HEK293T (cell line): ENCODE data around the gene EGFLAM.

Experiments
- CTCF ChIA-PET: fragments of 350-600 bp; formaldehyde crosslinking; extraction: SDS; loops from one replicate; lab custom pipeline; 2021; ENCODE audit warnings: antibody characterized with exemption, inconsistent platforms; lab: Yijun Ruan, JAX
- POLR2A ChIA-PET: fragments of 350-600 bp; formaldehyde crosslinking; extraction: SDS; loops from one replicate; lab custom pipeline; 2020; ENCODE audit warnings: antibody characterized with exemption, inconsistent platforms; lab: Yijun Ruan, JAX
- DNase-seq: peaks from one replicate; pipeline ENCODE4 v3.0.0; 2012; ENCODE audit warnings: mixed read lengths; ENCODE audit errors: extremely low spot score
- ARNT ChIP-seq: fragments of 450-650 bp; IDR thresholded peaks from 2 replicates; pipeline ENCODE4 v1.6.1; 2017; ENCODE audit warnings: mild to moderate bottlenecking
- BHLHE40 ChIP-seq: fragments of 450-650 bp; IDR thresholded peaks from 2 replicates; pipeline ENCODE4 v1.6.1; 2016; ENCODE audit warnings: mild to moderate bottlenecking, moderate library complexity, borderline replicate concordance
- CTBP1 ChIP-seq: fragments of 450-650 bp; IDR thresholded peaks from 2 replicates; pipeline ENCODE4 v1.6.1; 2016; ENCODE audit warnings: borderline replicate concordance
- ELF4 ChIP-seq: fragments of 450-650 bp; IDR thresholded peaks from 2 replicates; pipeline ENCODE4 v1.6.1; 2017; ENCODE audit warnings: antibody characterized with exemption
- FOXA1 ChIP-seq: fragments of 450-650 bp; IDR thresholded peaks from 2 replicates; pipeline ENCODE4 v1.6.1; 2016; ENCODE audit warnings: mild to moderate bottlenecking
- FOXK2 ChIP-seq: fragments of 450-650 bp; IDR thresholded peaks from 2 replicates; pipeline ENCODE4 v1.6.1; 2016; ENCODE audit warnings: mild to moderate bottlenecking
- FOXM1 ChIP-seq: fragments of 450-650 bp; IDR thresholded peaks from 2 replicates; pipeline ENCODE4 v1.6.1; 2017; ENCODE audit warnings: mild to moderate bottlenecking, borderline replicate concordance
- HDGF ChIP-seq: fragments of 450-650 bp; IDR thresholded peaks from 2 replicates; pipeline ENCODE4 v1.6.1; 2017; ENCODE audit warnings: antibody characterized with exemption, borderline replicate concordance
- L3MBTL2 ChIP-seq: fragments of 450-650 bp; conservative IDR thresholded peaks from 2 replicates; pipeline ENCODE4 v1.6.1; 2016; ENCODE audit warnings: mild to moderate bottlenecking
- LEF1 ChIP-seq: fragments of 450-650 bp; IDR thresholded peaks from 2 replicates; pipeline ENCODE4 v1.6.1; 2017; ENCODE audit warnings: mild to moderate bottlenecking, borderline replicate concordance
- NFRKB ChIP-seq: fragments of 450-650 bp; IDR thresholded peaks from 2 replicates; pipeline ENCODE4 v1.6.1; 2016; ENCODE audit warnings: mild to moderate bottlenecking, moderate library complexity
- PKNOX1 ChIP-seq: fragments of 450-650 bp; IDR thresholded peaks from 2 replicates; pipeline ENCODE4 v1.6.1; 2016
- SP1 ChIP-seq: fragments of 450-650 bp; IDR thresholded peaks from 2 replicates; pipeline ENCODE4 v1.6.1; 2017
- SUZ12 ChIP-seq: fragments of 450-650 bp; IDR thresholded peaks from 2 replicates; pipeline ENCODE4 v1.6.1; 2016; ENCODE audit warnings: mild to moderate bottlenecking
- TARDBP ChIP-seq: fragments of 450-650 bp; IDR thresholded peaks from 2 replicates; pipeline ENCODE4 v1.6.1; 2016
- ZNF384 ChIP-seq: fragments of 450-650 bp; IDR thresholded peaks from 2 replicates; pipeline ENCODE4 v1.6.1; 2016

The EGFLAM gene

DNA sequence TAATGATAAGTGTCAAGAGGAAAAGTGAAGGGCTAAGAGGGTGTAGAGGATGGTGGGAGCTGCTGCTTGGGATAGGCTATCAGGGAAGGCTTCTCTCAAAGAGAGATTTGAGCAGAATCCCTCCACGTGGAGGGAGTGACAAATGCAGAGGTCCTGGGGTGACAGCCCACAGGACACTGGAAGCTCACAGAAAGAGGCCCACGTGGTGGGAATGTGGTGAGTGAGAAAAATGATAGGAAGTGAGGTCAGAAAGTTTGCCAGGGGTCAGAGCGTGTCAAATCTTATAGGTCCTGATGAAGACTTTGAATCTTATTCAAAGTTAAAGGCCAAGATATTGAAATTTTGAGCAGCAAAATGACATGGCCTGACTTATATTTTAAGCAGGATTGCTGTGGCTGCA is 125.3 kb downstream of the EGFLAM start:
- TF ChIP-seq ELF4, result no peak
- TF ChIP-seq ARNT, result no peak
- TF ChIP-seq LEF1, result no peak
- TF ChIP-seq HDGF, result no peak
- no peak for TF ChIP-seq FOXK2
- TF ChIP-seq BHLHE40, result no peak
- TF ChIP-seq ZNF384, result no peak
- no peak for TF ChIP-seq PKNOX1
- no peak for TF ChIP-seq NFRKB
- no peak for TF ChIP-seq L3MBTL2
- TF ChIP-seq SUZ12, result no peak
- ChIA-PET CTCF (interaction anchor here (0.7 to 1.9 kb wide), 6 partner anchors 20 to 173 kb away, joined by 3 to 13 read pairs (median 3); no protein-coding TSS in a partner anchor), POLR2A (no interaction called here)
- DNase-seq, result no peak

- ChIA-PET CTCF (interaction anchor here (0.6 to 0.7 kb wide), 2 partner anchors 94 to 114 kb away, joined by 3 read pairs; no protein-coding TSS in a partner anchor), POLR2A (no interaction called here)
- TF ChIP-seq LEF1 (no peak), PKNOX1 (no peak)
- DNase-seq, result no peak
Measured at GRCh38 chr5:38384396-38384795, 126.0 kb downstream of the EGFLAM start.

GRCh38 chr5:38387161-38387560 is 128.8 kb downstream of the EGFLAM start:
- ChIA-PET CTCF (no interaction called here), POLR2A (no interaction called here)

GRCh38 chr5:38393636-38394035 is 135.3 kb downstream of the EGFLAM start:
- DNase-seq, result no peak
- CTCF ChIA-PET, result interaction anchor here (0.7 kb wide), 1 partner anchor 1389 kb away, joined by 4 read pairs; no protein-coding TSS in a partner anchor
- TF ChIP-seq L3MBTL2, result no peak
- no peak for TF ChIP-seq ZNF384
- no peak for TF ChIP-seq LEF1
- no peak for TF ChIP-seq ARNT
- no peak for TF ChIP-seq BHLHE40
- no peak for TF ChIP-seq CTBP1
- TF ChIP-seq PKNOX1, result no peak
- TF ChIP-seq FOXA1, result no peak
- TF ChIP-seq FOXM1, result no peak
- no peak for TF ChIP-seq HDGF
- no peak for TF ChIP-seq ELF4
- no peak for TF ChIP-seq SUZ12
- TF ChIP-seq TARDBP, result no peak
- TF ChIP-seq SP1, result no peak
- POLR2A ChIA-PET, result no interaction called here

More at GRCh38 chr5:38387161-38387560, 128.8 kb downstream of the EGFLAM start:
- TF ChIP-seq PKNOX1, result no peak
- TF ChIP-seq FOXA1, result no peak
- no peak for TF ChIP-seq FOXK2
- no peak for TF ChIP-seq HDGF
- no peak for TF ChIP-seq NFRKB
- TF ChIP-seq SUZ12, result no peak
- no peak for TF ChIP-seq TARDBP
- TF ChIP-seq FOXM1, result no peak
- no peak for TF ChIP-seq L3MBTL2
- no peak for TF ChIP-seq ELF4
- TF ChIP-seq LEF1, result no peak
- TF ChIP-seq SP1, result no peak
- TF ChIP-seq ARNT, result no peak
- DNase-seq, result no peak

- DNase-seq, result no peak
- TF ChIP-seq BHLHE40 (no peak), ZNF384 (no peak), PKNOX1 (no peak), HDGF (no peak), NFRKB (no peak), TARDBP (no peak), SP1 (no peak), ELF4 (no peak)
- POLR2A ChIA-PET, result no interaction called here
- CTCF ChIA-PET, result interaction anchor here (0.8 kb wide), 1 partner anchor 131 kb away, joined by 3 read pairs; no protein-coding TSS in a partner anchor
Measured at GRCh38 chr5:38396766-38397165, 138.4 kb downstream of the EGFLAM start.

DNA sequence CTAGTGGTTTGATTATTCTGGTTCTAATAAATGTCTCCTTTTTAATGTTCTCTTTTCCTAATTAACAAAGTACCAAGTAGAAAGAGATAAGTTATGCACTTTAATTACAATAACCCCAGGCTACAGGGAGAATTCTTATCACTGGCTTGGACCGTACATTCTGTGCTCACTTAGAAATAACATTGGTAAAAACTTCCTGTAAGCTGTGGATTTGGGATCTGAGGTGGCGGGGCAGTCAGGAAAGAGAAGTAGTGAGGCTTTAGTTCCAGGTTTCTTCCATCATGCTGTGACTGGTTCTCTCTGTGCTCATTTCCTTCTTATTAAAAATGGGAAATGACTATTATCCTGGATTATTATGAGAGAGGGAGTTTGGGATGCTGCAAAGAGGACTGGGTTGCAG is 142.0 kb downstream of the EGFLAM start:
- POLR2A ChIA-PET, result no interaction called here
- CTCF ChIA-PET, result no interaction called here
- TF ChIP-seq FOXM1 (no peak), HDGF (no peak), BHLHE40 (no peak), SUZ12 (no peak), NFRKB (no peak), SP1 (no peak), TARDBP (no peak), ELF4 (no peak), FOXA1 (no peak), ZNF384 (no peak), ARNT (no peak), PKNOX1 (no peak)
- DNase-seq, result no peak
